Lower leg skin (tissue), 4 donors: ENCODE measurements around the gene TNFSF9. TPM values are rescaled to one million over a fixed set of nuclear protein-coding genes. Genes with fewer than 3 reads are reported as not detected.

Experiments used
- DNase-seq, 2 donors: peaks; one replicate each; pipeline ENCODE4 v3.0.0-alpha.2; 2019; ENCODE audit warnings: low spot score in 2 of 2
- H3K4me3 ChIP-seq: fragments of 200-600 bp; sonication (generic); 2 replicates; pipeline ENCODE4 v1.5.1; 2017; ENCODE audit warnings: mild to moderate bottlenecking, low read depth; ENCODE audit not compliant: poor library complexity, severe bottlenecking
- CTCF ChIP-seq, 3 donors: fragments of 450-650 bp; IDR thresholded peaks; one replicate each; pipeline ENCODE4 v1.5.1; 2016; ENCODE audit warnings: antibody characterized with exemption in 3 of 3, mild to moderate bottlenecking in 3 of 3, moderate library complexity in 2 of 3
- POLR2A ChIP-seq, 2 donors: fragments of 450-650 bp; IDR thresholded peaks; one replicate each; pipeline ENCODE4 v1.6.1; 2016 to 2017; ENCODE audit warnings: antibody characterized with exemption in 2 of 2, mild to moderate bottlenecking in 1 of 2, moderate library complexity in 1 of 2
- WGBS, 2 donors: methylation state at CpG; one replicate each; pipeline ENCODE4 v1.1.5; 2018; 5-methylcytosine and 5-hydroxymethylcytosine counted together
- intact Hi-C: fragments of 100-400 bp; cut with DNase I; formaldehyde crosslinking; loops from one replicate; pipeline ENCODE4 v1.15.0; 2023; ENCODE audit warnings: low total_unique reads
- total RNA-seq, 4 donors: library from RNA; depleted of rRNA; stranded (reverse); fragments of >200 nt; gene quantifications; one replicate each; pipeline ENCODE4 v1.1.0, GENCODE V29; 2016

The TNFSF9 gene
- total RNA-seq, 4 donors from 2014 or later = 1.2 to 1.7 (median 1.5) TPM

DNA sequence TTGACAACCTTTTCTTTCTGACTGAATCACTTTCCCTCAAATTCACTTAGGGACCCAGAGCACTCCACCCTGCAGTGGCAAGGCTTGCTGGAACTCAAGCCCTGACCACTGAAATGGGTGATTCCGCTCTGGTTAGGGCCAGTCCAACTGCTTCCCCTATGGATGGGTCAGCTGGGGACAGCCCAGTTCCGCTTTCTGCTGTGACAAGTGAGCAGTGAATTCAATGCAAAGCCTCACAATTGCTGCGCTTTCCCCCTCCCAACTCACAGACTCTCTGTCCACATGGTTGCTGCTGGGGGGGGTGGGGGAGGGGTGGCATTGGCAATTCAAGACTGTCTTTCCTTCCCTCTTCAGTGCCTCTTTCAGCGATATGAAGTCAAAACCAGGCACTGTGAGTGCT lies 41.4 kb downstream of the TNFSF9 start:
- DNase-seq = peak in 1 of 2 donors; percentile 58
- no peak for TF ChIP-seq CTCF (IDR thresholded peaks at IDR 0.05)
- no peak for TF ChIP-seq POLR2A (IDR thresholded peaks at IDR 0.05)
- 60 to 70% methylated on average over 4 of the region's 4 CpGs for WGBS, 2 donors

GRCh38 chr19:6573350-6573749 lies 42.5 kb downstream of the TNFSF9 start:
- TF ChIP-seq CTCF (IDR thresholded peaks at IDR 0.05) (no peak), POLR2A (IDR thresholded peaks at IDR 0.05) (no peak)
- no peak for DNase-seq
- WGBS, 2 donors = 65 to 82% methylated on average over 1 of the region's 1 CpG
- intact Hi-C loops = no loop called here
- H3K4me3 ChIP-seq = no peak overlapping the region

More for the DNA sequence above, 41.4 kb downstream of the TNFSF9 start:
- H3K4me3 ChIP-seq = no peak overlapping the region
- intact Hi-C loops = no loop called here

GRCh38 chr19:6576869-6577475 lies 46.1 kb downstream of the TNFSF9 start:
- WGBS, 2 donors = 48% methylated on average over 5 of the region's 5 CpGs
- DNase-seq = no peak
- H3K4me3 ChIP-seq = no peak overlapping the region
- intact Hi-C loops = no loop called here
- TF ChIP-seq POLR2A (IDR thresholded peaks at IDR 0.05) (no peak), CTCF (IDR thresholded peaks at IDR 0.05) (no peak)

DNA sequence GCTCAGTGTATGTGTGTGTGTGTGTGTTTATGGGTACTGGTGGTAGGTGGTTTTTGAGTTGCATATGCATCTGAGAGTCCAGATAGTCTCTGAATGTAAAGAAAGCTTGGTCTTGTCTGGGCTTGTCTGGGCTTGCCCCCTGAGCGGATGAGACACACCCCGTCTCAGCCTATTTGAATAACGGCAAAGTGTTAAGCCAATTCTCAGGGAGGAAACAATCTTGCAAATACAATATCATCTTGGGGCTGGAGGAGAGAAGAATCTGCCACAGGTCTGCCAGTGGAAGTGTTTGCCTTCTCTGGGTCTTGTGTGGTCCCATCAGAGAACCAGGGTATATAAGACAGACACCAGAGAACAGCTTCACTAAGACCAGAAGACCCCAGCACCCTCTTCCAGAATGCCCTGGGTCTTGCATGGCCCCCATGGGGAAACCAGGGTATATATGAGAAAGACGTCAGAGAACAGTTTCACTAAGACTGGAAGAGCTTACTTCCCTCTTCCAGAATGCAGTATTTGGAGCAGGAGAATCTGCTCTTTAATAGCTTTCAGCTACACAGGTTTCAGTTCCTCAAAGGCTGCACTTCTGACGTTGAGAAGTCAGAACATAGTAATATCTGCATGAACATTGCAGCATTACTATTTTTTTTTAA lies 46.8 kb downstream of the TNFSF9 start:
- intact Hi-C loops = no loop called here
- DNase-seq = peak in 1 of 2 donors; percentile 21
- no peak overlapping the region for H3K4me3 ChIP-seq
- 38 to 47% methylated on average over 5 of the region's 5 CpGs for WGBS, 2 donors
- TF ChIP-seq CTCF (IDR thresholded peaks at IDR 0.05) (no peak), POLR2A (IDR thresholded peaks at IDR 0.05) (no peak)

DNA sequence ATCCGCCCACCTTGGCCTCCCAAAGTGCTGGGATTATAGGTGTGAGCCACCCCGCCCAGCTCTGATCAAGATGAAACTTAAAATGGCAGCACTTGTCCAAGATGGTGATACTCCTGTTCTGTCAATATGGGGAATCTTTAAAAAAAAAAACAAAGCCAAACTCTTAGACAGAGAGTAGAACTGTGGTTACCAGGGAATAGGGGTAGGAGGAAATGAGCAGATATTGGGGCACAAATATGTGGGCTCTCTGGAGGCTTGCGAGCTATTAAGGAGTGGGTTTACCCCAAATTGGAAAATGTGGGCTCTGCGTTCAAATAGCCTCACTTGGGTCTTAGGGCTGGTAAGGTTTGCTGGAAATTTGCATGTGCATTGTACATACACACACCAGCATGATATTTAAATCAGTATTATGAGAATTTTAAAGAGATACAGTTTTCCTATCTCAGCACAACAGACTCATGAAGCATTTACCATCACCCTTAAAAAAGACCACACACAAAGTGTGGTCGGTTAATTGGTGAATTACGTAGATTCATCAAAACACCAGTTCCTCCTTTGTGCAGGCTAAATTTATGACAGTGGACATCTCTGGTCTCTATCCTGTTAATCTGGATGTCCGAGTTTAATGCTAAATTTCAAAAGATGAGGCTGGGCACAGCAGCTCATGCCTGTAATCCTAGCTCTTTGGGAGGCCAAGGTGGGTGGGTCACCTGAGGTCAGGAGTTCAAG lies 48.8 kb downstream of the TNFSF9 start:
- WGBS, 2 donors = 89 to 91% methylated on average over 7 of the region's 7 CpGs
- no peak for DNase-seq
- no peak overlapping the region for H3K4me3 ChIP-seq
- intact Hi-C loops = no loop called here
- no peak for TF ChIP-seq CTCF (IDR thresholded peaks at IDR 0.05)
- no peak for TF ChIP-seq POLR2A (IDR thresholded peaks at IDR 0.05)
